Activated CD8-positive, alpha-beta memory T cell treated with anti-CD3 and anti-CD28 coated beads for 48 hours (primary cell): ENCODE measurements around the gene SKAP2.

Experiments used
- DNase-seq, 3 experiments: peaks; one replicate each; pipeline ENCODE4 v3.0.0-alpha.2; 2020; ENCODE audit warnings: low read depth in 2 of 3, low spot score in 2 of 3

Gene SKAP2

GRCh38 chr7:26779978-26780595, 84.3 kb downstream of the SKAP2 start:
- no peak for DNase-seq

DNA sequence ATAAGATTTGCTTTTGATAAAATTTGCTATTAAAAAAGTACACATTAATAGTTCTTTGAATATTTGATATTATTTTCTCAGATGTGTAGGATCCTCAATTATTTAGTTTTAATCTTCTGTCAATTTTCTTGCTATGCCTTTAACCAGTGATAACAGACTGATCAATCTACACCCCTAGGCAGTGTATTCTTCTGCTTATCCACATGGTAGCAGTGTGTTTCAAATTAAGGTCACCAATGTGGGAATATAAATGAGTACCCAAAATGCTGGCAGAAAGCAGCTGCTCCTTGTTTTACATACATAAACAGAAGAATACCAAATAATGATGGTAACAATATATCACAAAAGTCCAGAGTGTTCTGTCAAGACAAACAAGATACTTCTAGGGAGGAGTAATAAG, 87.0 kb downstream of the SKAP2 start:
- no peak for DNase-seq

DNA sequence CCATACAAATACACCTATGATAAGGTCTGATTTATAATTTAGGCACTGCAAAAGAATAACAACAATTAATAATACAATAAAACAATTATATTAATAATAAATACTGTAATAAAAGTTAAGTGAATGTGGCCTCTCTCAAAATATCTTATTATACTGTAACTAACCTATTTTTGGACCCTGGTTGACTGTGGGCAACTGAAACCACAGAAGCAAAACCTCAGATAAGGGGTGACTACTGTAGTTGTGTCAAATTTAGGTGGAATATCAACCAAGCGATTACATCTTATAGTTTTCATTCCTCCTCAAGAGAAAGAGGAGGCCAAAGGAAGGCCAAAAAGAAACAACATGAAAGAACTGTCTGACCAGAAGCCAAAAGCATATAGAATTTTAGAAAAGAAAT, 103.9 kb downstream of the SKAP2 start:
- DNase-seq: no peak

- no peak for DNase-seq
Measured at GRCh38 chr7:26759108-26759507, 105.3 kb downstream of the SKAP2 start.

DNA sequence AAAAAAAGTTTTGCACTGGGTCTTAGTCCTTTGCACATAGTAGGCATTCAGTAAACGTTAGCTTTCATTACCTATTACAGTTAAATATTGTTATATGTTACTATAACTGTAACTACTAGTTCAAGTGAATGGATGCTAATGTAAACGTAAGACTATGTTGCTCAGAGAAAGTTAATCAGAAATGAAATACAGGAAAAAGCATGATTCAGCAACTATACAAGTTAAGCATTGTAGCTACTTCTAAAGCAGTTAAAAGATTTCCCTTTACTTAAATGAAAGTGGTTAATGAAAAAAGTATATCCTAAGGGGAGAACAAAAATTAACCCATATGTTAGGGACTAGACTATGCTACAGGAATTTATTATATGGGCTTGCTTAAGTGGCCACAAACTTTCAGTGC, 121.2 kb downstream of the SKAP2 start:
- DNase-seq: no peak

GRCh38 chr7:26735976-26736600, 128.3 kb downstream of the SKAP2 start:
- DNase-seq: no peak

DNA sequence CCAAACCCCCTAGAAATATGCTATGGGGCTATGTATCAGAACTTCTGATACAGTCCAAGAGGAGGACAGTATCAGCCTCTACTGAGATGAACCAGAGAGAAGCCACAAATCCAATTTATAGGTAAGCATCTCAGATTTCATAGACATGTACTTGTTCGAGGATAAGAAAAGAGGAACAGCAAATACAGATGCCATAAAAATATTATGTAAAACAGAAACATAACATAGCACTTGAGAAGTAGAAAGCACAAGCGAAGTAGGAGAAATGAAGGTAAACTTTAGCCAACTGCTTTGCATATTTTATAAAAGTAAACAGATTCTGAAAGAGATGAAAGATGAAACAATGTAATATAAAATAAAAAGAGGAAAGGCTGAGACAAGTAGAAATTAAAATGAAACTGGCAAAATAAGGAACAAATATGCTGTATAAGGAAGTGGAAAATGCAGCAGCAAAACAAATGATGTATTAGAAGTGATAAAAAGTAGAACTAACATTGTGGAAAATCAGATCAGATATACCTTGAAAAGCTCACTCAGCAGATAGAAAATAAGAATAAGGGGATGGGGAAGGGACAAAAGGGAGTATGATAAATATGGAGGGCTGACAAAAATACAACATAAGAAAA, 135.1 kb downstream of the SKAP2 start:
- DNase-seq: no peak

- DNase-seq: no peak
Measured at GRCh38 chr7:26726051-26726450, 138.3 kb downstream of the SKAP2 start.

GRCh38 chr7:26724795-26725194, 139.6 kb downstream of the SKAP2 start:
- no peak for DNase-seq

DNA sequence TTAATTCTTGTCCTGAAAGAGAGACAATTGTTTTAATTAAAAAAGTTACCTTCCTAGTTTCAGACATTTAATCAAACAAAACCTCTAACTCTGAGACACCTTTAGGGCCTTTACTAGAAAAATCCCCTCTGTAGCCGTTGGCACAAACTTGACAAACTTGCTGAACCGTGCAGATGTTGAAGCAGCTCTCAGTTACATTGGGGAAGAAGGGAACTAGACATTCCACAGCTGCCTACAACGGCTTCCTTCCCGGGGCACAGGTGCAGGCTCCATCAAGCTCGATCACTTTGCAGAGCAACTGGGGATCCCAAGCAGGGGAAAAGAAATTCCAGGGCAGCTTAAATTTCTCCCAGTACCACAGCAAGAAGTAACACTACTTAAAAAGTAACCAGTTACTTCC, 141.3 kb downstream of the SKAP2 start:
- no peak for DNase-seq

GRCh38 chr7:26721450-26721849, 142.9 kb downstream of the SKAP2 start:
- no peak for DNase-seq

DNA sequence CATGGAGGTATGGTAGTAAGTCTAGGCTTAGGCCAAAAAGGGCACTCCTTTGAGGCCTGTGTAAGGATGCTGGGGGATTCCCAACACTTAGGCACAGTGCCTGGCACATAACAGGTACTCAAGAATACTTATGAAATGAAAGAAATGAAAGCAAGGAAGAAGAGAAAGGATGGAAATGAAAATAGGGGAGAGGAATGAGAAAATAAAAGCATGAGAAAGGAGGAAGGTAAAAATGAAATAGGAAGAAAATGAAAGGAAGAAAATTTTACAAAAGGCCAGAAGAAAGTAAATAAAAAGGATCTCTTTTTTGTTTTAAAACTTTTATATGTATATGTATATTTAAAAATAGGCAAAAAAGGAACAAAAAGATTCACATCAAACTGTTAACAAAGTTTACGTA, 146.3 kb downstream of the SKAP2 start:
- DNase-seq: no peak

DNA sequence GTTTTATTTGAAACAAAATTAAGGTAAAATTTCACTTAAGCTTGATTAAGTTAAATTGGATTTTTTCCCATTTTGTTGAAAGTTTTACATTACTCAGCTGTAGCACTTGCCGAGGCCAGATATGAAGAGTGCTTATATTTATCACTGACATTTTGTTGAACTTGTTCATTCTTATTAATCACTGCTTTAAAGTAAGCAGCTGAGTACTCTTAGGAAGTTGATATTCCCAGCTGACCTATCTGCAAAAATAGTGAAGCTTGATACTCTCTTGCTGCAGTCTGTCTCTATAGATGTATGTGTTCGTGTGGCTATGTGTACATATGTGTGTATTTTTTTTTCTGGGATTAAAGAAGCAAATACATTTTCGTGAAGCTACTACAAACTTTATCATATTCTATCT, 150.0 kb downstream of the SKAP2 start:
- DNase-seq: no peak

- DNase-seq: no peak
Measured at GRCh38 chr7:26714006-26714405, 150.4 kb downstream of the SKAP2 start.

DNA sequence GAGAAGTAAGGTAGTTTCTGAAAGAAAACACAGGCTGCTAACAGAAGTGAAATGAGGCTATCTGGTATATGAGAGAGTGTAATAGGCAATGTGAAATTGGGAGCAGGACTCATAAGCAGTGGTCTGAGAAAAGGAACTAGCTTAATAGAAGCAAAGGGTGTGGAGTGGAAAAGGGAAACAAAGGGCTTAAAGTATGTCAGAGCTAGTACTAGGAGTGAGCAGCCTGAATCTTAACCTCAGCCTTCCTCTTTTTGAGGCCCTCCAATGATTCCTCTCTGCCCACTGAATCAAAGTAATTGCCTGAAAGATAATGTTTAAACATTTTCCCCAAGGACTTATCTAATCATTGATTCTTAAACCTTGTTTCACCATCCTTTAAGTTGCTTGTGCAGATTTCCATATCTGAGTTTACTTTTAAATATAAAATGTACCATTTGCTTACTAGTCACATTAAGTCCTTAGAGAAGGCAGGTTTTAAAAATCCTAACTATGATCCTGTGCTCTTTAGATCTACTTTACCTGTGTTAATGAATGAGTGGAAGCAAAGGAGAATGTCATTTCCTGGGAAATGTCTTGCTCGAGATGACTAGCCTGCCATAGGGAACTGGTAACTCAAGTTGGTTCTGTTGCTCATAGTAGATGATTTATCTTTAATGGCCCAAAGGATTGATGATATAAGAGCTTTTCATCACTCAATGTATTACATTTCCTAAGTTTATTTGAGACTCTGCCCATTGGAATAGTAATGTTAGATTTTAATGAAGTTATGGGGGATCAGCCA, 155.0 kb downstream of the SKAP2 start:
- no peak for DNase-seq

- DNase-seq: no peak
Measured at GRCh38 chr7:26705567-26705966, 158.8 kb downstream of the SKAP2 start.

GRCh38 chr7:26704786-26705185, 159.6 kb downstream of the SKAP2 start:
- no peak for DNase-seq

DNA sequence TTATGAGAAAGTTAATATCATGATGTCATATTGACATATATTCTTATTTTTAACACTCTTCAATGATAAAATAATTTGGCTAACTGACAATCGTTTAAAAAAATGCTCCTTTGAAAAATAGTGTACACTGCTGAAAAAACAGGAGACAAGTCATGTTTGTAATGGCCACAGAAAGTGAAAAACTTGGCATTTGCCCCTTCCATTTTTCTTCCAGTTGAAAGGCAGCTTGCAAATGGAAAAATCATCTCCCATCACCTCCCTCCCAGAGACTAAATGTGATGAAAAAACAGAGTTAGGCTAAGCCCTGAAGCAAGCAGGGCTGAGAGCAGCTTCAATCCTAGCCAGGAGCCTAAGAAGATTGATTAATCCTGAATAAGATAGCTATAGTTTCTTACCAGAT, 160.4 kb downstream of the SKAP2 start:
- no peak for DNase-seq

DNA sequence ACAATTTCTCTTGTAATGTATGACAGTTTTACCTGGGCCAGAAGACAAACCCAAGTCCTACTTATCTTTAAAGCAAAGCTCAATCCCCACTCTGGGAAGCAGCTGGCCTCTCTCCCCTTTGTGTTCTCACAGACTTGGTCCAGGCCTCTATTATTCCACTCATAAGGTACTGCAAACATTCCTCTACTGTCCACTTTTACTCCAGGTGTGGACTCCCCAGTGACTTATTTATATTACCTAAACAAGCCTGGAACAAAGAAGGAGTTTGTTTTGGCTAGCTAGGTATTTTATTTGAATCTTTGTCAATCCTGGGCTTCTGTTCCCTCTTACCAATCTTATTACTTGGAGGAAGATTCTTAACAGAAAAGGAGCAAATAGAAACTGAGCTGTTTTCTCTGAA, 163.5 kb downstream of the SKAP2 start:
- DNase-seq: no peak

DNA sequence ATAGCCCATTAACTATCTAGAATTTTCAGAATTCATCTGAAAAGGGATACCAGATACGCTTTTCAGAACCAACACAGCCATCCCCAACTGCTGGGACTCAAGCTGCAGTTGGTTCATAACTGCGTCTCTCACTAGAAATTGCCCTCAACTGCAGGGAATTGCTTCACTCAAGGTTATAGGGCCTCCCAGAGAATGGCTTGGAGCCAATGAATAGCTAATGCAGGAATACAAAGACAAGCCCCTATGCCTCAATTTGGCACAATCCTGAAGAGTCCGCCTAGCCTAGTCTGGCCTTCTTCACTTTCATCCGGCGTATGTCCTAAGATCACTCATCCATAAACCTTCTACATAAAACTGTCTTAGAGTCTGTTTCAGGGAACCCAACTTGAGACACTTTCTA, 164.0 kb downstream of the SKAP2 start:
- no peak for DNase-seq

GRCh38 chr7:26699766-26700165, 164.6 kb downstream of the SKAP2 start:
- DNase-seq: no peak

- DNase-seq: no peak
Measured at GRCh38 chr7:26698806-26699205, 165.6 kb downstream of the SKAP2 start.
